Measurements from ENCODE around the gene CETN1.

The CETN1 gene

GRCh38 chr18:580154-580553 is at the start of gene CETN1:
CETN1 (plus strand) TSS chr18:580380; CDS start chr18:580409, 29 bp downstream.
- no peak for DNase-seq

DNA sequence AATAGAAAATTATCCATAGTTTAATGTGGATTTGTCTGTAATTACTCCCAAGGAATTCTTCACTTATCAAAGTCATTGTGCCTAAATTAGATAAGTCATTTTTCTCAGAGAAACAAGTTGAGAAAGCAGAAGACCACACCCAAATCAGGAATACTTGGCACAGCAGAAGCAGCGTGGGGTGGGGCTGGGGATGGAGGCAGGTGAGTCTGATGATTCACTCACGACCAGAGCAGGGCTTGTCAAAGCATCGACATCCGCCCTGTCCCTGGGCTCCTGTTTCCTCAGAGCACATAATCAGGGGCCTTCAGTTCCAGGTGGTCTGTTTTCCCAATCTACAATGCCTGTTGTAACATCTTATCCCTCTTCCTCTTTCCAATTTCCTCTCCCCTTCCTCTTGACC is 48.2 kb upstream of the CETN1 start:
- no peak for DNase-seq

DNA sequence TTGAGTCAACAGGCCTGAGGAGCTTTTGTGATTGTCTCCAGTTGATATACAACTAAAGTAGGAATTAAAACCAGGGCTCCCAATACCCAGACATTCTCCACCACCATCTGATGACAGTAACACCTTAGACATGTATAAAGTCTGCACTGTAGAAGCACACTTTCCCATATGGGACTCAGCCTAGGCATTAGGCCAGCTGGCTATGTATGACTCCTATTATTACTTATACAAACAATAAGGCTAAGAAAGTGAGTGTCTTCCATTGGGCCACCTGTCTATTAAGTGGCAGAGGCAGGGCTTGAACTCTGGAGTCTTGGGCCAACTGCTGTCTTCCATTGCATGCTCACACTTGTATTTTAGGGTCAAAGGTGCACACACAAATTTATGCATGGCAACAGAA is 47.5 kb upstream of the CETN1 start:
- DNase-seq: no peak

DNA sequence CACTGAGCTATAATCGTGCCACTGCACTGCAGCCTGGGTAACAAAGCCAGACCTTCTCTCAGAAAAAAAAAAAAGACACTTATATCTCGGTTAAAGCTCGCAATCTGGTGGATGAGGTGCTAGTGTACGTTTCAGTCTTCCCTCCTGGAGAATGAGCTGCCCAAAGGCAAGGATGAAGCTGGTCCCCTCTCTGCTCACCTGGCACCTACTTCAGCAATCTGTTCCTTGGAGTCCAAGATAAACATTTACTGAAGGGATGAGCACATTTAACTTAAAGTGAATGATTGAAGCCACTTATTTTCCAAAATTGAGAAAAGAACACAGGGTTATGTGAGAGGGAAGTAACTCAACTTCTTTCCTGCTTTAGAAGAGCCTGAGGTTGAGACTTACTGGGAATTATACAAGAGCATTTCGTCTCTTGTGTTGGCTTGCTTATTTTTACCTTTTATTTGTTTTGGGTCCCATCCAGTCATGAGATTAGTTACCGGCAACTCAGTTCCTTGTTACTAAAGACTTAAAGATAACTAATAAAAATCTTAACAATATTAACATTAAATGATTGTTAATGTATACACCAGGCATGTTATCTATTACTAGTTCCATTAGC is 46.1 kb upstream of the CETN1 start:
- no peak for DNase-seq

DNA sequence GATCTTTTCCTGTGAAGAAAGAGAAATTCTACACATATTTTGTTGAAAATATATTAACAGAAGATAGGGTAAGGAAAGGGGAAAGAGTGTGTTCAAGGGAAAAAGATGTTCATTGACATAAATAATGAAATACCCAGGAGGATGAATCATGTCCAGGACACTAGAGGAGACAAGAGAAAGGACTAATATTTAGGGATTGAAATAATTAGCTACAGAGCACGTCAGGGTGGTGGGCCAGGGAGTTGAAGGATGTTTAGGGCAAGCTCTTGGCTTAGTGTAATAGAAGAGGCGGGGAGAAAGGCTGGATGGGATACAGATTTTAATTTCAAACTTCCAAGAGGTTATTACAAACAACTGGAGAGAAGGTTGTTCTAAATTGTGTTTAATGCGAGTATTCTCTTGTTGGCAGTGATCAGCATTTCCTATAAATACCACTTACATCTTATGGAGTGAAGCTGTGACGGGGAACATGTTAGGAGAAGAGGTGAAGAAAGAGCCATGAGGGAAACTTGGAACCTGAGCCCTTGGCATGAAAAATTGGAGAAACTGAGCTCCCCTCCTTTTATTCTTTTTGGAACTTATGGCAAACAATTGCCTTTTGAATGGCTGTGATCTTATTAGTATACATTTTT is 36.6 kb upstream of the CETN1 start:
- no peak for DNase-seq

DNA sequence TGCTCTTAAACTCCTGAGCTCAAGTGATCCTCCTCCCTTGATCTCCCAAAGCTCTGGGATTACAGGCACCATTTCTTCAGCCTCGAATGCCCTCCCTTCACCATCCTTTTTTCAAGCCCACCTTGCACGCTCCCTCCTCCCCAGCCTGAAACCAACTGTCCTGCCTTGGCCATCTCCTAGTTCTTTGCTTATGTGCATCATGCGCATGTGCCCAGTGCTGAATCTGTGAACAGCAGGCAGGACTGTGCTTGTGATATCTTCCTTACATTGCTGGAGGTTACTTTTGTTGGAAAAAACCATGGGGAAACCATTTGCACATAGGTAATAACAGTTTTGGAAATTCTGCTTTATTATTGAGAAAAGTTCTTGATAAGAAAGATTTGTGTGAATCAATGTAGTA is 30.2 kb upstream of the CETN1 start:
- DNase-seq: no peak

GRCh38 chr18:551404-552061 is 28.6 kb upstream of the CETN1 start:
- DNase-seq: no peak

GRCh38 chr18:555705-556457 is 24.3 kb upstream of the CETN1 start:
- DNase-seq: no peak

DNA sequence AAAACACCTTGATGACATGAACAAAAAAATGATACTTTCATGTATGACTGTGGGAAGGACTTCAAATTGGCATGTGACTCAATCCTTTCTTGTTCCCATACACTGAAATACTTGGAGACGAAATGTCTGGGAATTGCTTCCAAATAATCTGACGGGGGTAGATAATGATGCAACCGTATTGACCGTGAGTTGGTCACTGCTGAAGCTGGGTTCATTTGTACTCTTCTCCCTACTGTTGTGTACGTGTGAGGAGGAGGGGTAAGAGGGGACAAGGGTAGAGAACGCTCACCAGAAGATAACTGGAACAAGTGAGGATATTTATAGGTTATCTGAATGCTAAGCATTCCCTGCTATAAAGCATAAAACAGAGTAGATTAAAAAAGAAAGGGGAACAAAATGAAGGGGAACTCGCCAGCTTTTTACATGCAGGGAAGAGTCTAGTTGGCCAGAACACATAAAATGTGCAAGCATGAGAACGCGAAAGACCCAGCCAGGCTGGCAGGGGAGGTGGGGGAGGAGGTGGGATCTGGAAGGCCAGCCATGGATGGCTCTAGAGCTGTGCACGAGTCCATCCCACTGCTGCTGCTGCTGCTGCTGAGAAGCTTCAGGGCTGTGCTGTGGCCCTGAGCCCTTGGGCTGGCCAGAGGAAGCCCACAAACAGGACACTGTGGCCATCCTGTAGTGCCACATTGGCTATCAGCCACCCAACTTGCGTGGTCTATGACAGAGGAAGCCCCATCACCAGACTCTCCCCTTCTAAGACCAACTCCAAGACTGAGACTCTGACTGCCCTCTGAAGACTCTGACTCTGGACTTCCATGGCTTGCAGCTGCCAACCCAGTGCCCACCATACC is 15.2 kb upstream of the CETN1 start:
- DNase-seq: no peak

DNA sequence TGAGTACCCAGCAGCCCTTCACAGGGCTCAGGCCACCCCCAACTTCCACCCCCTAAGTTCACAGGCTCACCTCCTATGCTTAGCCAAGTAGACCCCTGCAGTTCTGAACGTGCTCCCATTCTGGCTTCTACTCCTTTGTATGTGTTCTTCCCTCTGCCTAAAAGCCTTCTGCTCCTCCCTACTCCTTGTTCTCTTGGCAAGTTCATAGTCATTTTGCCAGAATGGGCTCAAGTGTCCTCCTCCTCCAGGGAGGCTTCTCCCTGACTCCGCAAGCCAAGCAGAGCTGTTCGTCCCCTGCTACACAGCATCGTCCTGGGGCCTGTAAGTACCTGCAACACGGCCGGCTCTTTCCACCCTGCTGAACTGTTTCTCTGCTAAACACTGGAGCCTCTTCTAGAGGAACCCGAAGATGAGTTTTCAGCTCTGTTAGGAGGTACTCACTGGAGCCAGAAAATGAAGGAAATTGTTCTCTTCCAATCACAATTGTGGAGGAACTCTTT is 14.6 kb upstream of the CETN1 start:
- no peak for DNase-seq

DNA sequence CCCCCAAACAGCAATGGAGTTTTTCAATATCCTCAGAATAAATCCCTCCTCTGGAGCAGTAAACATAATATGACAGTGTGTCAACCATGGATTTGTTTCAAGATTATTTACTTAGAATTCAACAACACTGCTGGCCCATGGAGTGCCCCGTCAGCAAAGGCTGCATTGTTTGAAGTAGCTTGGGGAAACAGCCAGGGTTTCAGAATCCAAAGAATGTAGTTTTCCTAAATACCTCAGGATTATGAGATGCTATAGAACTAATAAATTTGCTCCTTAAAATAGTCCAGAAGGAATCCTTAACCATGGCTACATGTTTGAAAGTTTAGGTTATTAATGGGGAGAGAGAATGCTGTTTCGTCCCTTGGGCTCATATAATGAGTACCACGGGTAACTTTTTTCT is 13.1 kb upstream of the CETN1 start:
- DNase-seq: no peak

DNA sequence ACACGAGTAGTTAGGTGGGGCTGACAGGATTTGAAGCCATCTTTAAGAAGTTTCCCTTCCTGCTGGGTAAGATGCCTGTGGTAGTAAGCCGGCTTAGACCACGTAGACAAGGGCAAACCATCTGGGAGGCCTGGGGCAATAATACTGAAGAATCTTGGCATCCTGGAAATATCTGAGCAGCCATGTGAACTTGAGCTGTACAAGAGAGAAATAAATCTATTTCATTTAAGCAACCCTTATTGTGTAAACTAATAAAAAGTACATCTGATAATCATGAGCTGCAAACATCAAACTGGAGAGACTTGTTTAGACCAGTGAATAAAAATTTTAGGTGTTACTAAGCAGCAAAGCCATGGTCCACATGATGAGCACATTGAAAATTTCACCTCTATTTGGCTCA is 11.4 kb upstream of the CETN1 start:
- DNase-seq: no peak

DNA sequence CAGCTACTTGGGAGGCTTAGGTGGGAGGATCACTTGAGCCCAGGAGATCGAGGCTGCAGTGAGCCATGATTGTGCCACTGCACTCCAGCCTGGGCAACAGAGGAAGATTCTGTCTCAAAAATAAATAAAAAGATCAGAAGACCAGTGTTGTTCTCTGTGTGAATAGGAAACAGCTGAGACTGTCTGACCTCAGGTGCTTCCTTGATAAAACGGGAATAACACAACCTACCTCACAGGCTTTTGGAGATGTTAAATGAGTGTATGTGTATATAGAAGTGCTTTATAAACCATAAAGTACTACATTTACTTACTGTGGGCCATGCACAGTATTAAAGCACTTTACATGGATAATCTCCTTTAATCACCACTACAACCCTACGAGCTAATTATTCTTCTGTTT is 9.9 kb upstream of the CETN1 start:
- DNase-seq: no peak

DNA sequence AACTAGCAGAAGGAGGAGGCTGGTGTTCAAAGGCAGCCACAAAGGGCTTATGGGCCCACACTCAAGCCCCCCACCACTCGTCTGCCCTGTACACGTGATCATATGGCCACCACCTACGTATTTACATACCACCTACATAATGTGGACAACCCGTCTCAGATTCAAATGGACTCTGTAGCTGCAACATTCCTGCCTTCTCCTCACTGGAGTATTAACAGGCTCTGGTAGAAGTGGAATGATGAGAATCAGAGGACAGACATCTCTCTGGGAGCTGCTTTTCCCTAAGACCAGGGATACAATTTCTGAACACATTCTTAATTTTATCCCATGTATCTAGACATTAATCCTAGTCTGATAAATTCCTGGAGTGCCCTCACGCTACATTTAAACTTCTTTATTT is 9.5 kb upstream of the CETN1 start:
- no peak for DNase-seq

GRCh38 chr18:572091-572830 is 7.9 kb upstream of the CETN1 start:
- DNase-seq: no peak

DNA sequence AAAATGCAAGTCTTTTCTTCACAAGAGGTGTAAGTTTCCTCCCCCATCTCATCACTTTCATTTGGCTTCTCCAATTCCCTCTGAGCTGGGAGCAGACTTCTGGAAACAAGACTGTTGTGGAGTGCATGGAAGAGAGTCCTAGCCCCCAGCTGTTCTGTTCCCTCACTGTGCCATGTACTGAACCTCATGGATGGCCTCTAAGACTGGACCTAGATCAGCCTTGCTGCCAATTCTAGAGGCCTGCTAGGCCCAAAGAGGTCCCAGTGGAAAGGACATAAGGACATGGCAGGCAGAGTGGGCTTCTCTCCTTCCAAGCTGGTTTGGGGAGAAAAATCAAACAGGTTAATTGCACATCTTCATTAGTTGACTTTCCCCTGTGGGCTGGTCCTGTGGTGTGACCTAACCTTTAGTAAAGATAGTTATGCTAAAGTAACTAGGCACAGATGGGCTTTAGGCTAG is 7.3 kb upstream of the CETN1 start:
- no peak for DNase-seq

DNA sequence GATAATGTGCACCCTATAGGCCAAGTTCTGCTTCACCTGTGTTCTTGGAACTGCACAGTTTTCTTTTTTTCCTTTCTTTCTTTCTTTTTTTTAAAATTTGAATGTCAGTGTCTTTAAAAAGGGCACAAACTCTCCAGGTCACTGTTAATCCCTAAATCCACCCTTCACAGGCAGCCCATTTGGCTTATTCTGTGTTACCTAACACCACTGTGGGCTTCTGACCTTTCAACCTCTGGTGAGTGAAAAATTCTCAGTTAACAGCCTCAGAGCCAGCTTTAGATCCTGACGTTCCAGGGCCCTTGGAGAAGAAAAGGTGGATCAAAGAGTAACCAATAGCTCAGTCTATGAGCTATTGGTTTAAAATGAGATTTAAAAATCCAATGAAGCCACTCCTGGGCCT is 6.8 kb upstream of the CETN1 start:
- no peak for DNase-seq

GRCh38 chr18:574149-574860 is 5.9 kb upstream of the CETN1 start:
- no peak for DNase-seq

GRCh38 chr18:574865-575645 is 5.1 kb upstream of the CETN1 start:
- no peak for DNase-seq

- no peak for DNase-seq
Measured at GRCh38 chr18:576924-577323, 3.3 kb upstream of the CETN1 start.

All from NCI-H526 (cell line).